NCI-H524 treated with DMSO at 0.1 percent for 48 hours (cell line): Measurements from ENCODE around the gene HLA-DQB2.
"Not testable (repeated sequence)": the region's sequence is repeated elsewhere in the genome, so short reads cannot be mapped to it uniquely, and the experiment has no call there.

Experiments used
- DNase-seq: peaks from one replicate; lab custom pipeline; 2025; lab: John Stamatoyannopoulos, UW

Gene HLA-DQB2

DNA sequence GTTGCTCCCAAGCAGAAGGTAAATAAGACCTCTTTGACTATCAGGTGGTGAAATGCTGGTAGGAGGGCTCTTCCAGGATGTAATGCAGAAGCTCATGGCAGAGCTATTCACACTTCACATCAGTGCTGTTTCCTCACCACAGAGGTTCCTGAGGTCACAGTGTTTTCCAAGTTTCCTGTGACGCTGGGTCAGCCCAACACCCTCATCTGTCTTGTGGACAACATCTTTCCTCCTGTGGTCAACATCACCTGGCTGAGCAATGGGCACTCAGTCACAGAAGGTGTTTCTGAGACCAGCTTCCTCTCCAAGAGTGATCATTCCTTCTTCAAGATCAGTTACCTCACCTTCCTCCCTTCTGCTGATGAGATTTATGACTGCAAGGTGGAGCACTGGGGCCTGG lies 17.7 kb downstream of the HLA-DQB2 start:
- not testable (repeated sequence) for DNase-seq

DNA sequence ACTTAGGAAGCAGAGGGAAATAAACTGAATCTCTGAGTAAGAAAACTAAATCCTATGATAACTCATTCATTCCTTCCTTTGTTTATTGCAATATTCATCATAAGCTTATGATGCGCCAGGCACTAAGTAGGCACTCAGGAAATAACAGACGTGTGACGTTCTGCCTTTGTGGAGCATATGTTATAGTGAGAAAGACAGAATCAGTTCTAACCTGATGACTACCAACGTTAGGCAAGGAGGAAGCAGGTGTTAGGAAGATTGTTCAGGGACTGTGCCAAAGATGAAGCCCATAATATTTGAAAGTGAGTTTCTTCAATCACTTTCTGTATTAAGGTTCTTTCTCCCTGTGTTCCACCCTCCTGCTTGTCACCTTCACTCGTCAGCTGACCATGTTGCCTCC lies 18.6 kb downstream of the HLA-DQB2 start:
- no peak for DNase-seq

GRCh38 chr6:32742374-32742773 lies 21.0 kb downstream of the HLA-DQB2 start:
- DNase-seq = no peak

DNA sequence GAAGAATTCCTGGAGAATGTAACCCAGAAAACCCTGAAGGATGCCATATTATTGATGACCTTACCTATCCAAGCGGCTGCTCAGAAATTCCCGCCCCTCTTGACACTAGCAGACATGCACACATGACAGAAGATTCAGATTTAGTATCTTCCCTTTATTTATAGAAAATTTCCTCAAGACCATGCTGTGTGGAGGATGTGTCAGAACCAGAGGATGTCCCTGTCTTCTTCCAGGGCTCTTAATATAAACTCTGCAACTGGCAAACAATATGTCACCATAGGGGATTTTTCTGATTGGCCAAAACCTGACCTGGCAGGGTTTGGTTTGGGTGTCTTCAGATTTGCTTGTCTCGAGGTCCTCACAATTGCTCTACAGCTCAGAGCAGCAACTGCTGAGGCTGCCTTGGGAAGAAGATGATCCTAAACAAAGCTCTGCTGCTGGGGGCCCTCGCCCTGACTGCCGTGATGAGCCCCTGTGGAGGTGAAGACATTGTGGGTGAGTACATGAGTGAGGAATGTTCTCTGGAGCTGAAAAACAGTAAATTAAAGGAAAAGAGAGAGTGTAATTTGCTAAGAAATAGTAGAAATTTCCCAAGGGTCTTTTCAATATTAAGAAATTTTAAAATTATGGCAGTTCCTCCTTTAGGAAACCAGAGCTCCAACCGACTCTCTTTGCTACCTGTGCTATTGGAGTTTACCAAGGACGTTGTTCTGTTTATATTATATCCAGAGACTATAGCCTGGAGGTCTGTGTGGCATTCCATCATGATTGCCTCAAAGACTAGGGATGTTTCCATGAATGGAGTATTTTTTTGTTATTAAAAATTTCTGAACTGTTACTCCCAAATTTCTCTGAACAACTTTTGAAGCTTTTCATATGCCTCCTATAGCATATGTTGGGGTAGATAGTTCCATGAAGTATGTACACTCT lies 22.0 kb downstream of the HLA-DQB2 start, which contains the start of gene HLA-DQA2:
Gene HLA-DQA2, plus strand, starts transcription at position 361 of the 930 bp plus-strand sequence. Its CDS starts 53 bp downstream, at position 414.
- no peak for DNase-seq

GRCh38 chr6:32738126-32738525 lies 25.2 kb downstream of the HLA-DQB2 start:
- DNase-seq = no peak

GRCh38 chr6:32718879-32719278 lies 44.5 kb downstream of the HLA-DQB2 start:
- DNase-seq = no peak

DNA sequence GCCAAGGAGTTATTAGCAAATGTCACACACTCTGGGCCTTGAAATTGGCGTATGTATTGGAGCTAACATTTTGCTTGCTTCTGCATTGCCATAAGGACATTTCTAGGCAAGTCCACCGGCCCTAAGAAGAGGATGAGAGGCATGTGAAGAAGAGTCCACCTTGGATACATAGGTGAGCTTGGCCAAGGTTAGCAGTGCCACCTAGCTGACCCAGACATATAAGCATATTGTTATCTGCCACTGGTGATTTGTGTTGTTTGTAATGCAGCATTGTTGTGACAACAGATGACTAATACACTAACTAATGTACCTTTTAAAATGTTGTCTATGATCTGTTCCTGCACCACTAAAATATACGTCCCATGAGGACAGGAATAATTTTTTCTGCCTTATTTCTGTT lies 46.9 kb downstream of the HLA-DQB2 start:
- no peak for DNase-seq

- no peak for DNase-seq
Observed at GRCh38 chr6:32713241-32713640, 50.1 kb downstream of the HLA-DQB2 start.

GRCh38 chr6:32709625-32710024 lies 53.7 kb downstream of the HLA-DQB2 start:
- DNase-seq = no peak
